Amniotic stem cell (primary cell): ENCODE results near the gene CPA2.

ENCODE experiments used
- DNase-seq: peaks from one replicate; lab custom pipeline; 2025; lab: John Stamatoyannopoulos, UW

Gene CPA2

DNA sequence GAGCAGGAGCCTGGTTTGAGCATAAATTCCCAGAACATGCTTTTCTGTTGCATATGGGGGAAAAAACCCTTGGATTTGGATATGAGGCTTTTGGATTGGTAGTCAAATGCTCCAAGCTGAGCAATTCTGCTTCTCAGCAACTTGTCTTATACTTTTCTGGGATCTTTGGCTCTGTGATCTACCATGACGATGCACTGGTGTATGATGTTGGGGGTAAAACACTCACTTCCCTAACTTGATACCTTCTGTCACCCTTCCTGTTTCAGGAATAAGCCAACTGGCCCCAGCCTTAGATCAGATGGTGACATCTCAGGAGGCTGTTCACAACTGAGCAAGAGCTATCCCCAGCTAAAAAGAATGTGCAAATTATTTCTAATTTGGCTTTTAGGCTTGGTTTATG is 13.2 kb downstream of the CPA2 start:
- DNase-seq: no peak

- no peak for DNase-seq
These were observed 14.6 kb downstream of the CPA2 start for GRCh38 chr7:130281260-130281659.

- no peak for DNase-seq
These were observed 20.2 kb downstream of the CPA2 start for GRCh38 chr7:130286881-130287280.

- DNase-seq: no peak
These were observed 21.5 kb downstream of the CPA2 start for GRCh38 chr7:130288168-130288567.

DNA sequence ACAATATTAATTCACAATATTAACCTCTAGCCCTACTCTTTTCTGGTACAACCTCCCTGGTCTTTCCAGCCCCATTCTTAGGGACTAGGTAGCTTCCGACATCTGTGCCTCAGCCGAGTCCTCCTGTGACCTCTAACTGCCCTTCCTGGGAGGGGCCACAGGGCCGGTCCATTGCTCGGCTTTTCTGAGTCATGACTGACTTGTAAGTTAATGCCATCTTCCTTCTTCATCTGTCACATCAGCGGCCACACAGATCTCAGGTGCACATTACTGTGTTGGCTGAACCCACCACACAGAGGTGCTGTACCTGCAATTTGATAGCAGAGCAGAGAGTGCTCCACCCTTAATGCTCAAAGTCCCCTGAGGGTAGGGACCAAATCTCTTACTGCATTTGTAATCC is 22.2 kb downstream of the CPA2 start:
- DNase-seq: no peak

DNA sequence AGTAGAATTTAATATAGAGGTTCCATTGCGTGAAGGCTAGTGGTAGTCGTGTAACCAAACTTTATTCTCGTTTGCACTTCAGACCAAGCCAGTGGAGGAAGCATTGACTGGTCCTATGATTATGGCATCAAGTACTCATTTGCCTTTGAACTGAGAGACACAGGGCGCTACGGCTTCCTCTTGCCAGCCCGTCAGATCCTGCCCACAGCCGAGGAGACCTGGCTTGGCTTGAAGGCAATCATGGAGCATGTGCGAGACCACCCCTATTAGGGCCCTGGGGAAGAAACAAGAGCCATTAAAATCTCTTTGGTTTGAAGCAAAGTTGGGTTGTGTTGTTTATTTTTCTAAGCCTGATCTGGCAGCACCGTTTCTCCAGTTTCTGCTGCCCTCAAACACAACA is 22.8 kb downstream of the CPA2 start:
- no peak for DNase-seq

GRCh38 chr7:130290745-130291144 is 24.1 kb downstream of the CPA2 start:
- no peak for DNase-seq

GRCh38 chr7:130292682-130293257 is 26.1 kb downstream of the CPA2 start, which contains the start of gene CPA4:
CPA4 (plus strand) TSS chr7:130293161; CDS start chr7:130293181, 20 bp downstream.
- peak; percentile 90 for DNase-seq

GRCh38 chr7:130293521-130293920 is 26.9 kb downstream of the CPA2 start:
- DNase-seq: no peak

- no peak for DNase-seq
These were observed 27.7 kb downstream of the CPA2 start for GRCh38 chr7:130294314-130294713.

- DNase-seq: no peak
These were observed 29.7 kb downstream of the CPA2 start for GRCh38 chr7:130296221-130296951.

DNA sequence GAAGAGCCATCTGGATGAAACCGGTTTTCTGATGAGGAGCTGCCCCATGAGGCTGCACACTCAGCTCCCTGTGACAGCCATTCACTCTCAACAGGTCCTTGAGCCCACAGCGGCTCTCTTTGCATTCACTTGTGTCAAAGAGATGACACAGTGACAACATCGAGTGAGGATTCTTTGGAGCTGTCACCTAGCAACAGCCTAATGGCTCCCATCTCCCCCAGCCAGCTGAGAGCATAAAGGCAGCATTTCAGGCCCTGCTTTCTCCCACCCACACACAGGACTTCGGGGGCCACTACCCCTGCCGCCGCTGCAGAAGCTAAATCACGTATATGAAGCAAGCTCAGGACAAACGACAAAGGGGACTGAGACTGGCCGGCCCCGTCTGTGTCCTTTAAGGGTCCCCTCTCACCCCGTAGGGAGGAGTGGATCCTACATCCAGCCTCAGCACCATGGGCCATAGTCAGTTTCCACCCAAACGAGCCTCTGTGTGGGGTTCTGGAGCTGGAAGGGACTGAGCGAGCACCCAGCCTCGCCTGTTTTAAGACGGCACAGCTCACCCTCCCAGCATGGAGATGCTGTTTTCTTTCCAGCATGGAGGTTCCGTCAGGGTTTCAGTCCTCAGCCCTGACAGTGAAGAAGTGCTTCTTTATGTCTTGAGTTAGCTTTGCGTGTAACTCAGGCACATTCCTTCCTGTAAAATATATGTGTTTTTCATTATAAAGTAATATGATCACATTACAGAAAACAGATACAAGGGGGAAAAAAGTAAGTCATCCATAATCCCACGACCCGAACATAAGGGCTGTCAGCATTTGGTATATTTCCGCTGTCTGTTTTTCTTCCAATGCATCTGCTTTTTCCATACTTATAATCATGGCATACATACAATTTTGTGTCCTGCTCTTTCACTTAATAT is 31.2 kb downstream of the CPA2 start:
- no peak for DNase-seq

DNA sequence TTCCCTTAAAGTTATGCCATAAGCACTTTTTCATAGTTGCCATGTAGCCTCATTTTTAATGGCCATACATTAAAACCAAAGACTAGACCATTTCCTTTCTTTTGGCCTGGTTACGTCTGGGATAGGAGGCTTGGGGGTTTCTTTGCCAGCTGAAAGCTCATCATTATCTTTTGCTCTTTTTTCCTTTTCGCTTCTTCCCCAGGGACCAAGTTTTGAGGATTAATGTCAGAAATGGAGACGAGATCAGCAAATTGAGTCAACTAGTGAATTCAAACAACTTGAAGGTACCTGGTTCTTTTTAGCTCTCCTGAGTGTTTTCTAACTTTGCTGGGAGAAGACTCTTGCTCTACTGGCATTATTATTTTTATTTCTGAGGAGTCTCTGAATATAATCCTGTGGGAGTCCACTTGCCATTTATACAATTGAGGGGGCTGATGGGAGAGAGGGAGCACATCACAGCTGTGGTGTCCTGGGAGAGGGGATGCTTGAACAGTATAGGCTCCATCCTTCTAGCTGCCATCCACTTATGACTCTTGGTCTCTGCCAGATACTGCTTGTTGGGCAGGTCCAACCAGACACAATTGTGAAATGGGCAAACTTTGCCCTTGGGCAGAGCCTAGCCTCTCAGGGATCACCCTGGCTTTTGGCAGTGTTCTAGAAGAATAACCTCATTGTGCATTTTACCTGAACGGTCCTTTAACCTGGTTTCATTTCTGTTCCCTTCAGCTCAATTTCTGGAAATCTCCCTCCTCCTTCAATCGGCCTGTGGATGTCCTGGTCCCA is 32.1 kb downstream of the CPA2 start:
- DNase-seq: no peak

- no peak for DNase-seq
These were observed 33.2 kb downstream of the CPA2 start for GRCh38 chr7:130299866-130300265.

- no peak for DNase-seq
These were observed 34.9 kb downstream of the CPA2 start for GRCh38 chr7:130301501-130302020.

GRCh38 chr7:130302649-130303048 is 36.0 kb downstream of the CPA2 start:
- DNase-seq: no peak

- no peak for DNase-seq
These were observed 36.5 kb downstream of the CPA2 start for GRCh38 chr7:130303127-130303526.

- DNase-seq: no peak
These were observed 36.9 kb downstream of the CPA2 start for GRCh38 chr7:130303551-130303950.

DNA sequence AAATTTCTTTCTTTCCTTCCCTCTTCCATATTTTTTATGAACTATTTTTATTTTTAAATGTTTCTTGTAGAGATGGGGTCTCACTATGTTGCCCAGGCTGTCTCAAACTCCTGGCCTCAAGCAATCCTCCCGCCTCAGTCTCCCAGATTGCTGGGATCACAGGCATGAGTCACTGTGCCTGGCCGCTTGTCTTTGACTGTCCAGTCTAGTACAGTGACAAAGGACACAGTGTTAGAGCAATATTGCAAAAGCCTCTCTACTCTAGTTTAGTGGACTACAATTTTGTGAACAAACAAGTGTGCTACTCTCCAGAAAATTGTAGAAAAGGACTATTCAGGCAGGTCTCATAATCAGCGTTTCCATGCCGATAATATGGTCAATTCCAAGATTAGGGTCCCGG is 37.3 kb downstream of the CPA2 start:
- no peak for DNase-seq

- DNase-seq: no peak
These were observed 38.2 kb downstream of the CPA2 start for GRCh38 chr7:130304878-130305277.

DNA sequence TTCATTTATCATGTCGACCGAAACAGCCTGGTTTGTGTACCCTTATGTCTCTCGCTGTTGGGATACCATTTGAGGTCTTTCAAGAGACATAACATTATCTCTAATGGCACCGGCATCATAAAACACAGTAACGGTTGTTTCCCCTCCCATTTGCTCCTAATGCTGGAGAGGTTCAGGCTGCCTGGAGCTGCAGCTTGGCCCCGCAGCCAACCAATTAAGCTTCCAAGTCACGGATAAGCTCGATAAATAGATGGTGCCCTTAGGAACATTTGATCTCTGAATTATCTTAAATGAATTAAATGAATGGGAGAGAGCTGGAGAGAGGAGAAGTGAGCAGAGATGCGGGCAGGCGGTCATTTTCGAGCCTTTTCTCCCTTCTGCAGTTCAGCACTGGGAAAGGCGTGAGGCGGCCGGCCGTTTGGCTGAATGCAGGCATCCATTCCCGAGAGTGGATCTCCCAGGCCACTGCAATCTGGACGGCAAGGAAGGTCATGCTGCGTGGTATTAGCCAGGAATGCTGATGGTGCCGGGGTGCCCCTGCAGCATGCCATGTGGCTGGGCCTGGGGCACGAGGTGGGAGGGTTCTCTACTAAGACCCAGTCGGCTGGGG is 38.9 kb downstream of the CPA2 start:
- DNase-seq: no peak
